ENCODE data around the gene GFY.

Gene GFY

DNA sequence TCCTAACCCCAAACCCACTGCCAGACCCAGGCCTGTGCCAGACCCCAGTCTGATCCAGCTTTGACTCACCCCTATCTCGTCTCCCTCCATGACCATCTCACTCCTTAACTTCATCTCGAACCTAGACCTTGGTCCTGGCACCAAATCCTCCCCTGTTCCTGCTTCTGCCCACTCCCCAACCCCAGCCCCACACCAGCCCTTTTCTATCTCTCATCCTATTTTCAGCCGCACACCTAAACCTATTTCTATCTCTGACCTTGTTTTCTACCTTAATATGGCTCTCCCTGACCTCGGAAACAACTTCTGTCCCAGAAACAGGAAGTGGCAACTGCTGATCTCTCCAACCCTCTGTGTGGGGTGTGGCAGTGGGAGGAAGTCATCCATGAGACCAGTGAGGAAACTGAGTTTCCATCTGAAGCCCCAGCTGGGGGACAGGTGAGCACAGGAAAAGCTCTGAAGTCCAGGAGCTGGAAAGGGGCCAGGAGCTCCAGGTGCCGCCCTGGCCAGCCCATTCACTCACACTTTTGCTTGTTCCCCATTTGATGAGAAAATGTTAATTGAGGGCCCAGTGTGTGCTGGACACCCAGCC, 15.7 kb upstream of the GFY start:
- DNase-seq = peak; percentile 69 to 75

DNA sequence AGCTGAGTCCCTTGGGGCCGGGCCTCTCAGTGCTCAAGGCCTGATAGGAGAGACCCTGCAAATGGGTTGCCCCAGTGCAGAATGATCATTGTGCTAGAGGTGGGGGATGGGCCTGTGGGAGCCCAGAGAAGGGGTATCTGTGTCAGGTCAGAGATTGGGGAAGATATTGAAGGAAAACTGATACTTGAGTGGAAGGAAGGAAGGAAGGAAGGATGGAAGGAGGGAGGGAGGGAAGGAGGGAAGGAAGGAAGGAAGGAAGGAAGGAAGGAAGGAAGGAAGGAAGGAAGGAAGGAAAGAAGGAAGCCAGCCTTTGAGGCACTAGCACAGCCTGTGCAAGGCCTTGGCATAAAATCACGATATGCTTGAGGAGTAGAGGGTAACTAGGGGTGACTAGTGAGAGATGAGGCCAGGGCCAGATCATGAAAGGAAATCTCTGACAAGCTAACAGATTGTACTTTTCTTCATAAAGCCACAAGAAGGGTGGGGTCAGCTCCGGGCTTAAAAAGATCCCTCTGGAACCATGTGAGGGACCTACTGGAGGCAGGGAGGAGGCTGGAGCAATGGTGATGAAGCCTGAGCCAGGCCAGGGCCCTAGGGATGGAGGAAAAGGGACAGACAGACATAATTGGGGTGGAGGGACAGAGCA, 13.4 kb upstream of the GFY start:
- no peak for DNase-seq

- DNase-seq = no peak
These were observed 11.8 kb upstream of the GFY start for GRCh38 chr19:49413348-49413747.

GRCh38 chr19:49414256-49414655, 10.9 kb upstream of the GFY start:
- DNase-seq = no peak

- DNase-seq = no peak
These were observed 9.9 kb upstream of the GFY start for GRCh38 chr19:49415102-49415809.

- no peak for DNase-seq
These were observed 9.4 kb upstream of the GFY start for GRCh38 chr19:49415810-49416200.

- no peak for DNase-seq
These were observed 8.1 kb upstream of the GFY start for GRCh38 chr19:49417088-49417487.

- no peak for DNase-seq
These were observed 6.7 kb upstream of the GFY start for GRCh38 chr19:49418511-49418910.

DNA sequence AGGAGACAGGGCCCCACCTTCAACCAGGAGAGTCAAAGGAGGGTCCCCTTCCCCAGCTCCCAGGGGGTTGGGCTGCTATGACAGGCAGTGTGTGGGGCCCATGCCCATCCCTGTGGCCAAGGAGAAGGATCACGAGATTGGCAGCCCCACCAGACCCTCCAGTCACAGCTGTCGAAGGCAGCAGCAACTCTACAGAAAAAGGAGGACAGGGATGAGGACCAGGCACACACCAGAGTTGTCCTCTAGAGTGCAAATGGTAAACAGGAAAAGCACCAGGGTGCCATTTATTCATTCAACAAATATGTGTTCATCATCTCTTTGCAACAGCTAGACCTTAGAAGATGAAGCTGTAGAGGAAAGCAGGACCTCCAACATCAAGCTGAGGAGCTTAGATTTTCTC, 6.0 kb upstream of the GFY start:
- no peak for DNase-seq

DNA sequence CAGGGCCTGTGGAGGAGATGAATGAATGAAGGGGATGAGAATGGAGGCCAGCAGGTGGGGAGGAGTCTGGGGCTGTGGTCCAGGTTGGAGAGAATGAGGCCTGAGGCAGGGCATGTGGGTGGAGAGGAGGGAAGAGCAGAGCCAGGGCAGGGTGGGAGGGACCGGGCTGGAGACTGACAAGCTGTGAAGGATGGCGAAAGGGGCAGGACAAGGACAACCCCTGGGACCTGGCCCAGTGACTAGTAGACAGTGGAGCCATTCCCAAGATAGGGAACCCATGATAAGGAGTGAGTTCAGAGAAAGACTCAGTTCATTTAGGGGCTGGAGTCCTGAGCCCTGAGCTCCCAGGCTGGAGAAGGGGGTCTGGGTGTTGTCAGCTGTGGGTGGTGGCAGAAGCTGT, 5.0 kb upstream of the GFY start:
- no peak for DNase-seq

DNA sequence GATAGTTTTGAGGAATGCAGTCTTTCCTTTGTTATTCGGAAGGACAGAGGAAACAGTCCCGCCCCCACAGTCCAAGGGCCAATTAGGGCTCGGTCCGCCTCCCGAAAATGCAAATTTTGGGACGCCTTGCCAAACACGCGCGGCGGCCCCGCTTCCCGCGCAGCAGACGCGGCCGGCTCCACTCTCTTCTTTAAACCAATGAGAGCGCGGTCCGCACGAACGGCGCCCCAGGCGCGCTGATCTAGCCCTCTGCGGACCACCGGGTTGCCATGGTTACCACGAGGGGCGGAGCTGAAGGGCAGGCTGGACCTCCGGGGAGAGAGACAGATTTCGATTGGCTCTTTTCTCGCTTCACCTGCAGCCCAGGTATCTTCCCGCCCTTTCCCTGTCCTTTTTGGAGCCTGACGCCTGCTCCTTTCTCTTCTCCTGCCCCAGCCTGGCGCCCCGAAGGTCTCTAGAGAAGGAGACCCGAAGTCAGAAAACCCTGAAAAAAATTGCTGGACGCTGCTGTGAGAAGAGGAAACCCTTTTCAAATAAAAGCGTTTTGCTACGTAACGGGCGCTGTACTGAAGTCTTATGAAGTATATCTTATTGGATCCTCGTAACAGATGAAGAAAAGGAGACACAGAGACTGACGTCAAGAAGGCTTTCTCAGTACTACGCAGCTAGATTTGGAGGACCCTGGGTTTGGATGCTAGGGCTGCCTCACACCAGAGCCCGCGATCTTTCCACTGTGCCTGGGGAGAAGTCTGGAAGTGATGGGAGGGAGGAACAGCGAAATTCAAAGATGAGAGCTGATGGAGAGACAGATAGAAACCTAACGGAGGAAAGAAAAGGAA, 3.9 kb upstream of the GFY start:
- DNase-seq = peak; percentile 64 to 87

DNA sequence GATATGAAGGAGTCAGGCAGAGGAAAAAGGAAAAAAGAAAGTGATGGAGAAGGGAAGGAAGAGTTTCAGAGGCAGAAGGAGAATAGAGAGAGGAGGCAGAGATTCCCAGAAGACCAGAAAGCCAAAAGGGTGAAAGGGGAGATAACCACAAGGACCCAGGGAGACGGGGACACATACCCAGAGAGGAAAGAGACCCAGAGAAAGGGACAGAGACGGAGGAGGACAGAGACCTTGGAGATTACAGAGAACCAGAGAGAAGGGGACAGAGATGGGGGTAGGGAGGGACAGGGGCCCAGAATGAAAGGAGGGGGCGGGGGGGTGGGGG, 3.3 kb upstream of the GFY start:
- no peak for DNase-seq

GRCh38 chr19:49422407-49423070, 2.6 kb upstream of the GFY start:
- DNase-seq = peak; percentile 38 to 53

GRCh38 chr19:49423071-49423984, 1.9 kb upstream of the GFY start, which contains the start of gene PTH2:
Gene PTH2 (minus strand): TSS chr19:49423441. CDS start chr19:49423339, 102 bp downstream.
- DNase-seq = no peak

GRCh38 chr19:49423985-49424303, 1.2 kb upstream of the GFY start:
- no peak for DNase-seq

GRCh38 chr19:49425922-49426592, 869 bp downstream of the GFY start:
- DNase-seq = no peak

- DNase-seq = no peak
These were observed 2.2 kb downstream of the GFY start for GRCh38 chr19:49427339-49427738.

GRCh38 chr19:49427855-49428546, 2.8 kb downstream of the GFY start:
- no peak for DNase-seq

DNA sequence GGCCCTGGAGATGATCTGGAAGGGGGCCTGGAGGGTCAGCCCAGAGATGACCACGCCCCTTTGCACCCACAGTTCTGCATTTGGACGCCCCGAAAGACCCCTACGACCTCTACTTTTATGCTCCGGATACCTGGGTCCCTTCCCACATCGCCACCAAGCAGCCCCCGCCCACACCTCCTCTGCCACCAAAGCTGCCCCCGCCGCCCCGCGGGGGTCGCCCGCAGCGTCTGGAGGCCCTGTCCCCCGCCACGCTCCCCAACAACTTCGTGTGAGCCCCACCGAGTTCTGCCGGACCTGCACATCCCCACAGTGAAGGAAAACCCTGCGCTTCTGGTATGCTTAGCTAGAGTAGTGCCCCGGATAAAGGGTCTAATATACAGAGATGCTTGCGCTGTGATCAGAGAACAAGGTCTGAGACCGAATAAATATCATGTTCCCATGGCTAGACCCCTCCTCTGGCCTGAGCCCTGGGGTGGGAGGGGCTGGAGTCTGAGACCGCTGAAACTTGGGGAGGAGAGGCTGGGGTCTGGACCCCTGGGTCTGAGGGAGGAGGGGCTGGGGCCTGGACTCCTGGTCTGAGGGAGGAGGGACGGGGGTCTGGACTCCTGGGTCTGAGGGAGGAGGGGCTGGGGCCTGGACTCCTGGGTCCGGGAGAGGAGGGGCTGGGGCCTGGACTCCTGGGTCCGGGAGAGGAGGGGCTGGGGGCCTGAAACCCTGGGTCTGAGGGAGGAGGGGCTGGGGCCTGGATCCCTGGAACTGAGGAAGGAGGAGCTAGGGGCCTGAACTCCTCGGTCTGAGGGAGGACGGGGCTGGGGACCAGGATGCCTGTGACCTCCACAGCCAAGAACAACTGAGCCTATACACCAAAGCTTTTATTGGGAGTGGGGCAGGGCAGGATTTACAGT, 3.6 kb downstream of the GFY start:
- no peak for DNase-seq

All from inflammatory macrophage treated with lipopolysaccharide for 1 hour (primary cell).